ENCODE results near the gene ARMC5.
"Not testable (repeated sequence)": the region's sequence is repeated elsewhere in the genome, so short reads cannot be mapped to it uniquely, and the experiment has no call there.

ARMC5 gene

GRCh38 chr16:31501226-31501965 lies 42.1 kb downstream of the ARMC5 start:
- DNase-seq (ENCODE audit: low spot score) = no peak
- TF ChIP-seq CTCF (IDR thresholded peaks at IDR 0.05; ENCODE audit: extremely low read depth, missing control alignments) = no peak

GRCh38 chr16:31501966-31502348 lies 42.7 kb downstream of the ARMC5 start:
- no peak for DNase-seq (ENCODE audit: low spot score)
- no peak for TF ChIP-seq CTCF (IDR thresholded peaks at IDR 0.05; ENCODE audit: extremely low read depth, missing control alignments)

- no peak for DNase-seq (ENCODE audit: low spot score)
- no peak for TF ChIP-seq CTCF (IDR thresholded peaks at IDR 0.05; ENCODE audit: extremely low read depth, missing control alignments)
Observed at GRCh38 chr16:31502981-31503380, 43.7 kb downstream of the ARMC5 start.

GRCh38 chr16:31503555-31503954 lies 44.3 kb downstream of the ARMC5 start:
- DNase-seq (ENCODE audit: low spot score) = not testable (repeated sequence)

GRCh38 chr16:31504159-31504558 lies 44.9 kb downstream of the ARMC5 start:
- no peak for DNase-seq (ENCODE audit: low spot score)
- TF ChIP-seq CTCF (IDR thresholded peaks at IDR 0.05; ENCODE audit: extremely low read depth, missing control alignments) = no peak

GRCh38 chr16:31505483-31505882 lies 46.2 kb downstream of the ARMC5 start:
- no peak for TF ChIP-seq CTCF (IDR thresholded peaks at IDR 0.05; ENCODE audit: extremely low read depth, missing control alignments)
- no peak for DNase-seq (ENCODE audit: low spot score)

GRCh38 chr16:31507617-31507928 lies 48.3 kb downstream of the ARMC5 start:
- no peak for DNase-seq (ENCODE audit: low spot score)
- no peak for TF ChIP-seq CTCF (IDR thresholded peaks at IDR 0.05; ENCODE audit: extremely low read depth, missing control alignments)
